Vagina (tissue), 2 donors: Measurements from ENCODE around the gene DLG5.

Experiments used
- CTCF ChIP-seq, 3 experiments: fragments of 450-650 bp in 2 of 3; fragments of 200-600 bp in 1 of 3; sonication (generic) in 1 of 3; IDR thresholded peaks; one replicate each; pipeline ENCODE4 v1.5.1; 2017 to 2019; ENCODE audit warnings: antibody characterized with exemption in 3 of 3, mild to moderate bottlenecking in 2 of 3, moderate library complexity in 2 of 3
- POLR2A ChIP-seq, 2 donors: fragments of 450-650 bp; IDR thresholded peaks; one replicate each; pipeline ENCODE4 v1.6.1; 2017; ENCODE audit warnings: antibody characterized with exemption in 2 of 2, mild to moderate bottlenecking in 2 of 2, moderate library complexity in 2 of 2

DNA sequence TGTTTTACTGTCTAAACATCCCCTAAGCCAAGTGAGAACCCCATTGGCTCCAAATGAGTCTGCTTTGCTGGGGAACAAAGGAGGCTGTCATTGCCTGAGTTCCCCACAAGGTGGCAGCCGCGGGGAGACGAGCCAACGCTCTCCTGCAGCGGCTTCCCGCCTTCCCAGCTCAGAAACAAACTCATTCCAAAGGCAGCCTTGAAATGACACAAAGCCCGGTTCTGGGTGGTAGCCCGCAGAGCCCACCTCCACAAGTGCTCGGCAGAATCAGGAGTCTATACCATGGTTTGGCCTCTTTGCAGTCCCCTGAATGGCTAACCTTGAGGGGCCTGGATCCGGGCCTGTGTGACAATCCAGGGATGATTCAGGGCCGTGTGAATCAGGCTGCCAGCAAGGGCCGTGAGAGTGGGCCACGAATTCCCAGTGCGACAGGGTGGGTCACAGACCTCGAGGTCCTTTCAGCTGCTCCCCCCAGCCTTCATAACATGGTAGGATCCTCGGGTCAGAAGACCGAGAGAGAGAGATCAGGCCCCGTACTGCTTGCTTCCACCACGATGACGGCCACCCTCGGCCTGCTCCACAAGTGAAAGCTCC, 79.7 kb downstream of the DLG5 start:
- TF ChIP-seq CTCF (IDR thresholded peaks at IDR 0.05) (peak; percentile 87 to 98 (median 97)), POLR2A (IDR thresholded peaks at IDR 0.05) (no peak)
